ENCODE measurements around the gene CASK.

DNA sequence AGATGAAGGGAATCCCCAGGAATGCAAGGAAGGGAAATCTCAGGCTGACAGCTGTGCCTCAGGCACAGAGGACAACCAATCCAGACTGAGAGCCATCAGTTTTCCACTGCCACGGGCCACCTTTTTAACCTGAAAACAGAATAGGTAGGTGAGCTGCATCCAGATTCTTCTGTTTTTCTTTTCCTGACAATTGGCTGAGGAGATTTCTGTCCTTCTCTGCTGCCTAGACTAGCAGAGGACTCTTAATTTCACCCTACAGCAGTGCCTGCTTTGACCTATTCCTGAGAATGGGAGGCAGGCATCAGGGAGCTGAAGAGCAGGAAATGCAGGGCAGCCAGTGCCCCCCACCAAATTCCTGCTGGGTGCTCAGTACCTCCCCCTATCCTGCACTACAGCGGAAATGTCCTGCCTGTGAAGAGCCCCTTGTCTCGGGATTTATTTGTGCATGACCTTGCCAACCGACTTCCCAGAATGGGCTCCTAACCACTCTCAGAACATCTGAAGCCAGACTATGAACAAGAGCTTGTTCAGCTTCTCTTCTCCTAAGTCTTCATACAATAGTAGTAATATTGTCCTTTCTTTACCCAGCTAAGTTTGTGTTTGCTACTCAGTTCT is 65.1 kb downstream of the CASK start:
- TF ChIP-seq, protein P1, sequence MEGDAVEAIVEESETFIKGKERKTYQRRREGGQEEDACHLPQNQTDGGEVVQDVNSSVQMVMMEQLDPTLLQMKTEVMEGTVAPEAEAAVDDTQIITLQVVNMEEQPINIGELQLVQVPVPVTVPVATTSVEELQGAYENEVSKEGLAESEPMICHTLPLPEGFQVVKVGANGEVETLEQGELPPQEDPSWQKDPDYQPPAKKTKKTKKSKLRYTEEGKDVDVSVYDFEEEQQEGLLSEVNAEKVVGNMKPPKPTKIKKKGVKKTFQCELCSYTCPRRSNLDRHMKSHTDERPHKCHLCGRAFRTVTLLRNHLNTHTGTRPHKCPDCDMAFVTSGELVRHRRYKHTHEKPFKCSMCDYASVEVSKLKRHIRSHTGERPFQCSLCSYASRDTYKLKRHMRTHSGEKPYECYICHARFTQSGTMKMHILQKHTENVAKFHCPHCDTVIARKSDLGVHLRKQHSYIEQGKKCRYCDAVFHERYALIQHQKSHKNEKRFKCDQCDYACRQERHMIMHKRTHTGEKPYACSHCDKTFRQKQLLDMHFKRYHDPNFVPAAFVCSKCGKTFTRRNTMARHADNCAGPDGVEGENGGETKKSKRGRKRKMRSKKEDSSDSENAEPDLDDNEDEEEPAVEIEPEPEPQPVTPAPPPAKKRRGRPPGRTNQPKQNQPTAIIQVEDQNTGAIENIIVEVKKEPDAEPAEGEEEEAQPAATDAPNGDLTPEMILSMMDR (IDR thresholded peaks at IDR 0.05): no peak
- TF ChIP-seq POLR2A (IDR thresholded peaks at IDR 0.05; ENCODE audit: low read depth): no peak
